CD4-positive, alpha-beta memory T cell (primary cell): ENCODE measurements around the gene REXO1. TPM values are rescaled to one million over a fixed set of nuclear protein-coding genes. Genes with fewer than 3 reads are reported as not detected.
"Not testable (repeated sequence)": the region's sequence is repeated elsewhere in the genome, so short reads cannot be mapped to it uniquely, and the experiment has no call there.

Experiments used
- CTCF ChIA-PET: fragments of 350-600 bp; sonication (Branson Sonifier 250); formaldehyde crosslinking; loops from one replicate; lab custom pipeline; 2021; ENCODE audit warnings: inconsistent platforms; ENCODE audit not compliant: partially characterized antibody; lab: Charles Lee
- POLR2A ChIA-PET: fragments of 350-600 bp; sonication (Branson Sonifier 250); formaldehyde crosslinking; loops from one replicate; lab custom pipeline; 2021; ENCODE audit not compliant: partially characterized antibody; lab: Charles Lee
- DNase-seq, 5 donors: peaks; one replicate each; pipeline versions ENCODE4 v3.0.0 to v3.0.0-alpha.2; 2020 to 2022; ENCODE audit warnings: mixed read lengths in 1 of 5
- H3K27ac ChIP-seq: one replicate; pipeline ENCODE4 v1.7.0; 2013; ENCODE audit warnings: low read depth, low read length
- H3K27me3 ChIP-seq: 2 replicates; pipeline ENCODE4 v1.7.0; 2013; ENCODE audit warnings: mild to moderate bottlenecking, low read length, moderate library complexity; ENCODE audit not compliant: insufficient read depth
- H3K36me3 ChIP-seq: 2 replicates; pipeline ENCODE4 v1.7.0; 2013; ENCODE audit warnings: mild to moderate bottlenecking, low read length, moderate library complexity; ENCODE audit not compliant: insufficient read depth
- H3K4me1 ChIP-seq: 2 replicates; pipeline ENCODE4 v1.7.0; 2013; ENCODE audit warnings: mild to moderate bottlenecking, low read length, moderate library complexity; ENCODE audit not compliant: insufficient read depth
- H3K4me3 ChIP-seq, 2 donors: one replicate each; pipeline ENCODE4 v1.7.0; 2013; ENCODE audit warnings: low read length in 2 of 2, mild to moderate bottlenecking in 1 of 2
- H3K9me3 ChIP-seq, 2 donors: one replicate each; pipeline ENCODE4 v1.7.0; 2013; ENCODE audit warnings: low read length in 2 of 2, control low read depth in 1 of 2; ENCODE audit not compliant: control insufficient read depth in 1 of 2
- H3K27ac Mint-ChIP-seq, 7 donors: one replicate each; pipeline ENCODE4 v1.8.0; 2020 to 2021; ENCODE audit warnings: mixed read lengths in 7 of 7, mild to moderate bottlenecking in 6 of 7, inconsistent platforms in 3 of 7, moderate library complexity in 3 of 7
- H3K27me3 Mint-ChIP-seq, 2 donors: one replicate each; pipeline ENCODE4 v1.8.0; 2020 to 2021; ENCODE audit warnings: mixed read lengths in 2 of 2
- H3K36me3 Mint-ChIP-seq, 2 donors: one replicate each; pipeline ENCODE4 v1.8.0; 2020 to 2021; ENCODE audit warnings: mixed read lengths in 2 of 2, inconsistent platforms in 1 of 2, mild to moderate bottlenecking in 1 of 2
- H3K4me1 Mint-ChIP-seq, 4 donors: one replicate each; pipeline ENCODE4 v1.8.0; 2020 to 2021; ENCODE audit warnings: mixed read lengths in 4 of 4, mild to moderate bottlenecking in 1 of 4
- H3K4me3 Mint-ChIP-seq, 8 donors: one replicate each; pipeline ENCODE4 v1.8.0; 2020 to 2021; ENCODE audit warnings: mixed read lengths in 8 of 8, mild to moderate bottlenecking in 7 of 8, moderate library complexity in 6 of 8, inconsistent platforms in 3 of 8
- H3K9me3 Mint-ChIP-seq, 8 donors: one replicate each; pipeline ENCODE4 v1.8.0; 2020 to 2021; ENCODE audit warnings: mixed read lengths in 8 of 8, mild to moderate bottlenecking in 5 of 8, inconsistent platforms in 3 of 8, moderate library complexity in 1 of 8
- intact Hi-C: fragments of 100-400 bp; cut with micrococcal nuclease; formaldehyde crosslinking; loops from one replicate; pipeline ENCODE4 v1.15.1; 2023
- polyA plus RNA-seq, 2 donors: library from polyadenylated mRNA; unstranded; fragments of 300-500 nt; fragmentation: Illumina TruSeq; gene quantifications; one replicate each; pipeline ENCODE4 v1.2.3, GENCODE V29; 2021
- total RNA-seq, 2 experiments: library from RNA; stranded (reverse); gene quantifications; one replicate each; pipeline ENCODE4 v1.2.3, GENCODE V29; 2021

The REXO1 gene
- total and polyA plus RNA-seq, 4 experiments from 2014 or later, result 1.5 to 57.3 (median 34.5) TPM

GRCh38 chr19:1886360-1886759 is 38.1 kb upstream of the REXO1 start:
- H3K4me3 Mint-ChIP-seq, result not testable (repeated sequence)

GRCh38 chr19:1885398-1886119 is 37.3 kb upstream of the REXO1 start, which contains the start of gene ABHD17A:
Gene ABHD17A, minus strand, starts transcription at chr19:1885496. Its CDS starts 3,930 bp downstream, at chr19:1881566.
- not testable (repeated sequence) for H3K27me3 ChIP-seq, H3K9me3 ChIP-seq, H3K9me3 Mint-ChIP-seq, H3K36me3 ChIP-seq, H3K27me3 Mint-ChIP-seq
- ChIA-PET CTCF (interaction anchor here (0.7 to 2.0 kb wide), 4 partner anchors 9 to 44 kb away, joined by 3 to 9 read pairs (median 4); no protein-coding TSS in a partner anchor), POLR2A (interaction anchor here (0.6 to 7.8 kb wide), 10 partner anchors 10 to 582 kb away, joined by 3 to 81 read pairs (median 4); partner anchors contain the start of gene CSNK1G2)
- Histone ChIP-seq H3K4me3 (peak within 1 kb of the TSS; percentile 69 to 93), H3K4me1 (peaks cover 36% of the 10 kb centered on the region), H3K27ac (peak within 1 kb of the TSS; percentile 95)
- intact Hi-C loops, result loop anchor here (1.0 kb wide), 4 partner anchors 9 to 21 kb away; partner anchors contain the start of genes ADAT3 and SCAMP4
- peak; percentile 91 to 93 (median 92) for DNase-seq
- H3K4me3 Mint-ChIP-seq, result peak within 1 kb of the TSS; percentile 98 to 100 (median 100)
- H3K36me3 Mint-ChIP-seq, result peaks cover 3 to 23% of the 10 kb centered on the region in 2 donors
- H3K27ac Mint-ChIP-seq, result peak within 1 kb of the TSS; percentile 98 to 100 (median 99)
- peaks cover 13 to 40% (median 31%) of the 10 kb centered on the region in 4 donors for H3K4me1 Mint-ChIP-seq

More at GRCh38 chr19:1886360-1886759, 38.1 kb upstream of the REXO1 start:
- H3K27ac ChIP-seq, H3K36me3 ChIP-seq, H3K4me3 ChIP-seq, H3K9me3 ChIP-seq, DNase-seq, H3K9me3 Mint-ChIP-seq, H3K27me3 Mint-ChIP-seq, H3K27me3 ChIP-seq, intact Hi-C loops: not testable (repeated sequence)
- Mint-ChIP-seq H3K27ac (peak overlapping the region in 4 of 7 donors; percentile 83 to 100 (median 88)), H3K36me3 (peaks cover 3 to 23% of the 10 kb centered on the region in 2 donors), H3K4me1 (peaks cover 13 to 35% (median 31%) of the 10 kb centered on the region in 4 donors)
- ChIA-PET POLR2A (interaction anchor here (4.2 to 7.8 kb wide), 3 partner anchors 11 to 29 kb away, joined by 33 to 81 read pairs (median 41); no protein-coding TSS in a partner anchor), CTCF (interaction anchor here (1.2 kb wide), 1 partner anchor 8 kb away, joined by 4 read pairs; no protein-coding TSS in a partner anchor)
- peaks cover 31% of the 10 kb centered on the region for H3K4me1 ChIP-seq

- POLR2A ChIA-PET, result interaction anchor here (0.6 to 7.8 kb wide), 10 partner anchors 9 to 583 kb away, joined by 3 to 81 read pairs (median 4); partner anchors contain the start of gene CSNK1G2
- peak in 1 of 5 donors; percentile 40 for DNase-seq
- Mint-ChIP-seq H3K36me3 (peaks cover 3 to 23% of the 10 kb centered on the region in 2 donors), H3K27ac (peak overlapping the region; percentile 98 to 100 (median 99)), H3K4me3 (peak overlapping the region; percentile 98 to 100 (median 100)), H3K4me1 (peaks cover 13 to 43% (median 28%) of the 10 kb centered on the region in 4 donors), H3K9me3 (no peaks in the 10 kb centered on the region), H3K27me3 (peaks cover 0 to 3% of the 10 kb centered on the region in 2 donors)
- Histone ChIP-seq H3K9me3 (no peaks in the 10 kb centered on the region), H3K4me1 (peaks cover 42% of the 10 kb centered on the region), H3K36me3 (peaks cover 7% of the 10 kb centered on the region), H3K27ac (peak overlapping the region; percentile 95), H3K27me3 (no peaks in the 10 kb centered on the region), H3K4me3 (peak overlapping the region; percentile 69 to 93)
- CTCF ChIA-PET, result interaction anchor here (0.7 to 2.0 kb wide), 3 partner anchors 9 to 45 kb away, joined by 3 to 9 read pairs (median 4); no protein-coding TSS in a partner anchor
- intact Hi-C loops, result loop anchor here (1.0 kb wide), 4 partner anchors 9 to 21 kb away; partner anchors contain the start of genes ADAT3 and SCAMP4
Observed at GRCh38 chr19:1884719-1885334, 36.5 kb upstream of the REXO1 start.

GRCh38 chr19:1884291-1884718 is 36.0 kb upstream of the REXO1 start:
- intact Hi-C loops, result no loop called here
- peaks cover 13 to 43% (median 28%) of the 10 kb centered on the region in 4 donors for H3K4me1 Mint-ChIP-seq
- CTCF ChIA-PET, result interaction anchor here (2.0 kb wide), 1 partner anchor 13 kb away, joined by 9 read pairs; no protein-coding TSS in a partner anchor

GRCh38 chr19:1883784-1884183 is 35.5 kb upstream of the REXO1 start:
- intact Hi-C loops, result loop anchor here (2.0 kb wide), 1 partner anchor 35 kb away; the partner anchor contains the start of gene REXO1
- POLR2A ChIA-PET, result interaction anchor here (0.6 to 7.8 kb wide), 12 partner anchors 8 to 200 kb away, joined by 3 to 81 read pairs (median 6); partner anchors contain the start of genes ADAT3, CSNK1G2 and SCAMP4
- CTCF ChIA-PET, result interaction anchor here (2.0 kb wide), 1 partner anchor 14 kb away, joined by 9 read pairs; no protein-coding TSS in a partner anchor
- Mint-ChIP-seq H3K36me3 (peaks cover 3 to 23% of the 10 kb centered on the region in 2 donors), H3K27me3 (peaks cover 0 to 3% of the 10 kb centered on the region in 2 donors), H3K9me3 (no peaks in the 10 kb centered on the region), H3K27ac (peak overlapping the region; percentile 98 to 100 (median 99)), H3K4me3 (peak overlapping the region; percentile 98 to 100 (median 100)), H3K4me1 (peaks cover 13 to 43% (median 28%) of the 10 kb centered on the region in 4 donors)
- peaks cover 42% of the 10 kb centered on the region for H3K4me1 ChIP-seq
- DNase-seq, result peak in 3 of 5 donors; percentile 35 to 66 (median 36)
- H3K27me3 ChIP-seq, result no peaks in the 10 kb centered on the region
- peak overlapping the region; percentile 69 to 93 for H3K4me3 ChIP-seq
- peak overlapping the region; percentile 95 for H3K27ac ChIP-seq
- H3K9me3 ChIP-seq, result no peaks in the 10 kb centered on the region
- H3K36me3 ChIP-seq, result peaks cover 7% of the 10 kb centered on the region

More at GRCh38 chr19:1884291-1884718, 36.0 kb upstream of the REXO1 start:
- peaks cover 0 to 3% of the 10 kb centered on the region in 2 donors for H3K27me3 Mint-ChIP-seq
- H3K27me3 ChIP-seq, result no peaks in the 10 kb centered on the region
- H3K27ac ChIP-seq, result peak overlapping the region; percentile 95
- H3K36me3 Mint-ChIP-seq, result peaks cover 3 to 23% of the 10 kb centered on the region in 2 donors
- peak overlapping the region; percentile 69 to 93 for H3K4me3 ChIP-seq
- H3K9me3 Mint-ChIP-seq, result no peaks in the 10 kb centered on the region
- peak in 4 of 5 donors; percentile 44 to 74 (median 50) for DNase-seq
- no peaks in the 10 kb centered on the region for H3K9me3 ChIP-seq
- POLR2A ChIA-PET, result interaction anchor here (0.6 to 7.8 kb wide), 11 partner anchors 9 to 57 kb away, joined by 3 to 81 read pairs (median 4); partner anchors contain the start of gene CSNK1G2
- H3K36me3 ChIP-seq, result peaks cover 7% of the 10 kb centered on the region
- peaks cover 42% of the 10 kb centered on the region for H3K4me1 ChIP-seq
- H3K27ac Mint-ChIP-seq, result peak overlapping the region; percentile 98 to 100 (median 99)
- H3K4me3 Mint-ChIP-seq, result peak overlapping the region; percentile 98 to 100 (median 100)
